ENCODE measurements around the gene AJM1. TPM values are rescaled to one million over a fixed set of nuclear protein-coding genes. Genes with fewer than 3 reads are reported as not detected.
A peak's percentile ranks its signal among the peaks of the same experiment; 100 is the strongest.

The AJM1 gene
- total RNA-seq, 1 donor from 2014 or later, result 0.80 TPM

GRCh38 chr9:136849960-136850865 lies 7.9 kb downstream of the AJM1 start:
- no peak for DNase-seq (ENCODE audit: low spot score)
- no peak for TF ChIP-seq CTCF (IDR thresholded peaks at IDR 0.05; ENCODE audit: unreplicated experiment)
- peaks cover 8% of the 10 kb centered on the region for H3K27me3 Mint-ChIP-seq (ENCODE audit: unreplicated experiment)
- no peaks in the 10 kb centered on the region for H3K4me1 Mint-ChIP-seq (ENCODE audit: unreplicated experiment)
- no peak overlapping the region for H3K27ac Mint-ChIP-seq (ENCODE audit: unreplicated experiment)
- H3K4me3 Mint-ChIP-seq (ENCODE audit: unreplicated experiment), result peak overlapping the region; percentile 90
- H3K9me3 Mint-ChIP-seq (ENCODE audit: unreplicated experiment), result no peaks in the 10 kb centered on the region
- no peaks in the 10 kb centered on the region for H3K36me3 Mint-ChIP-seq (ENCODE audit: low read depth, unreplicated experiment)

DNA sequence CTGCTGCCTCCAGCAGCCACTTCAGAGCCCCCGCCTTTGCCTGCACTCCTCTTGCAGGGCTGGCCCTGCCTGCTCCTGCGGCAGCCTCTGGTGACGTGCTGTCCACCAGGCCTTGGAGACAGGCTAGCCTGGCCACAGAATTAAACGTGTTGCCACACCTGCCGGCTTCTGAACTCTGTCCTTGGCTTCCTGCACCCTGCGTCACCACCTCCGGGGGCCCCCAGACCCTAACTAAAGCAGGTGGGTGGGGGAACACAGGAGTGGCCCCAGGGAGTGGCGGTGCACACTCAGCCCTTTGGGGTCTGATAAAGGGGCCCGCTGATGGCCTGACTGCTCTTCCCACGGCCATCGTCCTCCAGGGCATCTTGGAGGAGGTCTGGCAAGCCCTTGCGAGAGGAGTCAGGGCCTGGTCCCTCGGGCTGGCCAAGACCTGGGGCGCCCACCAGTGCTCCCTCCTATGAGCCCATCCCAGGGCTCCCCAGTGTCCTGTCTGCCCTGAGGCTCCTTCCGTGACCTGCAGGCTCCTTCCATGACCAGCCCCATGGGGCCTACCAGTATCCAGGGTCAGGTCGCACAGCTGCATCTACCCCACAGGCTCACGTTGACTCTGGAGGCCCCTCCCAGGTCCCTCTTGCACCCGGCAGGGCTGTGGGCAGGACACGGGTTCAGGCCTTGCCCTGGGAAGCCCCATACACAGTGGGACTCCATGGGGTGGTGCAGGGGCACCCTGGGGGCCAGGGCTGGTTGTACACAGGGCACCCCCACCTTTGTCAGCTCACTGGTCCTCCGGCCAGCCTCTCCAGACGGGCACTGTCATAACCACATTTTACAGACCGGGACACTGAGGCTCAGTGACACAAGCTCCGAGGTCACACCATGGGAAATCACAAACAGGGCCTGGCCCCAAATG lies 8.8 kb downstream of the AJM1 start:
- H3K27me3 Mint-ChIP-seq (ENCODE audit: unreplicated experiment), result peaks cover 8% of the 10 kb centered on the region
- no peak overlapping the region for H3K4me3 Mint-ChIP-seq (ENCODE audit: unreplicated experiment)
- no peak overlapping the region for H3K27ac Mint-ChIP-seq (ENCODE audit: unreplicated experiment)
- H3K36me3 Mint-ChIP-seq (ENCODE audit: low read depth, unreplicated experiment), result no peaks in the 10 kb centered on the region
- no peaks in the 10 kb centered on the region for H3K9me3 Mint-ChIP-seq (ENCODE audit: unreplicated experiment)
- TF ChIP-seq CTCF (IDR thresholded peaks at IDR 0.05; ENCODE audit: unreplicated experiment), result no peak
- no peaks in the 10 kb centered on the region for H3K4me1 Mint-ChIP-seq (ENCODE audit: unreplicated experiment)
- DNase-seq (ENCODE audit: low spot score), result no peak

DNA sequence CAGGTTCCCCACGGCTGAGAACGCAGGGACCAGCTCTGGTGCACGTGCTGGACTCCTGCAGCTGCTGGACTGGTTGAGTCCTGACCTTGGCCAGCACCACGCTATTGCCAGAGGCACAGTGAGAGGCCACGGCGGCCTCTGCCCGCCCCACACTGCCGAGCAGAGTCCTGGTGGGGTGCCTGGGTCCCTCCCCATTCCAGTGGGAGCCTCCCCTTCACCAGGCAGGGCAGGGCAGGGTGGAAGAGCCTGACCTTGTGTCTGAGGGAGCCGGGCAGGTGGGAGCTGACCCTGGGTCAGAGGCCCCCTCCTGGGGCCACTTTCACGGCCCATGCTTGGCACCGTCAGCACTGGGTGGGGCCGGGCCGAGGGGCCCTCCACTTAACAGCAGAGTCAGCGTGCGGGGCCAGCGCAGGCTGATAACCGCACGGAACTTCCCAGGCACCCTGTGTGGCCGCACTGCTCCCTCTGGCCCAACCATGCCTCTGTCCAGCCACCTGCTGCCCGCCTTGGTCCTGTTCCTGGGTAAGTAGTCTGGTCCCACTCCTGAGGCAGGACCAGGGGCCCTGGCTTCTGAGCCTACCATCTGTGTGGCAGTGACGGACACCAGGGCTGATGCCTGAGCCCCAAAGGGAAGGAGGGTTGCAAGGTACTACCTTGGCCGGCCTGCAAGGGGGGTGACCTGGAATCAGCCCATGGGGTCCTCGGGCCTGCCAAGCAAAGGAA lies 9.8 kb downstream of the AJM1 start, which contains the start of gene MAMDC4:
TSS of gene MAMDC4 (plus strand) at position 406 of the 723 bp plus-strand sequence. CDS start at position 477, 71 bp downstream.
- DNase-seq (ENCODE audit: low spot score), result no peak
- Mint-ChIP-seq H3K27me3 (ENCODE audit: unreplicated experiment) (peaks cover 8% of the 10 kb centered on the region), H3K4me1 (ENCODE audit: unreplicated experiment) (no peaks in the 10 kb centered on the region), H3K9me3 (ENCODE audit: unreplicated experiment) (no peaks in the 10 kb centered on the region), H3K27ac (ENCODE audit: unreplicated experiment) (no peak within 1 kb of the TSS), H3K4me3 (ENCODE audit: unreplicated experiment) (no peak within 1 kb of the TSS), H3K36me3 (ENCODE audit: low read depth, unreplicated experiment) (no peaks in the 10 kb centered on the region)
- no peak for TF ChIP-seq CTCF (IDR thresholded peaks at IDR 0.05; ENCODE audit: unreplicated experiment)

- Mint-ChIP-seq H3K27me3 (ENCODE audit: unreplicated experiment) (peaks cover 8% of the 10 kb centered on the region), H3K4me3 (ENCODE audit: unreplicated experiment) (no peak overlapping the region), H3K9me3 (ENCODE audit: unreplicated experiment) (no peaks in the 10 kb centered on the region), H3K36me3 (ENCODE audit: low read depth, unreplicated experiment) (no peaks in the 10 kb centered on the region), H3K4me1 (ENCODE audit: unreplicated experiment) (no peaks in the 10 kb centered on the region), H3K27ac (ENCODE audit: unreplicated experiment) (no peak overlapping the region)
- no peak for TF ChIP-seq CTCF (IDR thresholded peaks at IDR 0.05; ENCODE audit: unreplicated experiment)
- DNase-seq (ENCODE audit: low spot score), result peak; percentile 2
Observed at GRCh38 chr9:136852664-136853595, 10.7 kb downstream of the AJM1 start.

Measured in endothelial cell (in vitro differentiated cells).